Bronchial epithelial cell (primary cell): ENCODE data around the gene AGTPBP1. TPM values are rescaled to one million over a fixed set of nuclear protein-coding genes. Genes with fewer than 3 reads are reported as not detected.

ENCODE experiments used
- DNase-seq: peaks from one replicate; pipeline ENCODE4 v3.0.0-alpha.2; 2010; ENCODE audit warnings: low read depth
- FAIRE-seq: peaks from 2 replicates; lab custom pipeline; 2011; peaks lifted over from hg19 to GRCh38; lab: Jason Lieb, UNC
- H3K27me3 ChIP-seq: 2 replicates; pipeline ENCODE4 v1.5.1; 2011; ENCODE audit warnings: low read length; ENCODE audit not compliant: control insufficient read depth, insufficient read depth
- H3K36me3 ChIP-seq: 2 replicates; pipeline ENCODE4 v1.5.1; 2011; ENCODE audit warnings: low read length; ENCODE audit not compliant: control insufficient read depth, insufficient read depth
- H3K4me3 ChIP-seq: 2 replicates; pipeline ENCODE4 v1.5.1; 2011; ENCODE audit warnings: mild to moderate bottlenecking, low read depth, low read length, control low read depth
- total RNA-seq: library from RNA; depleted of rRNA; stranded (reverse); fragments of >200 nt; gene quantifications from 2 replicates; pipeline ENCODE4 v1.2.1, GENCODE V29; 2014
- TF ChIP-seq, protein P1 (sequence below): IDR thresholded peaks from 2 replicates; pipeline ENCODE4 v1.5.1; 2011; ENCODE audit warnings: mild to moderate bottlenecking, moderate library complexity, low read length, control low read depth, inconsistent platforms; ENCODE audit not compliant: insufficient read depth, severe bottlenecking

The AGTPBP1 gene
- total RNA-seq, 1 donor from 2014 or later, result 24.2 TPM

GRCh38 chr9:85501882-85502281 is 239.9 kb downstream of the AGTPBP1 start:
- DNase-seq (no peak), FAIRE-seq (no peak)
- H3K27me3 ChIP-seq, result no peaks in the 10 kb centered on the region
- TF ChIP-seq, protein P1, sequence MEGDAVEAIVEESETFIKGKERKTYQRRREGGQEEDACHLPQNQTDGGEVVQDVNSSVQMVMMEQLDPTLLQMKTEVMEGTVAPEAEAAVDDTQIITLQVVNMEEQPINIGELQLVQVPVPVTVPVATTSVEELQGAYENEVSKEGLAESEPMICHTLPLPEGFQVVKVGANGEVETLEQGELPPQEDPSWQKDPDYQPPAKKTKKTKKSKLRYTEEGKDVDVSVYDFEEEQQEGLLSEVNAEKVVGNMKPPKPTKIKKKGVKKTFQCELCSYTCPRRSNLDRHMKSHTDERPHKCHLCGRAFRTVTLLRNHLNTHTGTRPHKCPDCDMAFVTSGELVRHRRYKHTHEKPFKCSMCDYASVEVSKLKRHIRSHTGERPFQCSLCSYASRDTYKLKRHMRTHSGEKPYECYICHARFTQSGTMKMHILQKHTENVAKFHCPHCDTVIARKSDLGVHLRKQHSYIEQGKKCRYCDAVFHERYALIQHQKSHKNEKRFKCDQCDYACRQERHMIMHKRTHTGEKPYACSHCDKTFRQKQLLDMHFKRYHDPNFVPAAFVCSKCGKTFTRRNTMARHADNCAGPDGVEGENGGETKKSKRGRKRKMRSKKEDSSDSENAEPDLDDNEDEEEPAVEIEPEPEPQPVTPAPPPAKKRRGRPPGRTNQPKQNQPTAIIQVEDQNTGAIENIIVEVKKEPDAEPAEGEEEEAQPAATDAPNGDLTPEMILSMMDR, result no peak
- H3K36me3 ChIP-seq, result no peaks in the 10 kb centered on the region
- H3K4me3 ChIP-seq, result no peak overlapping the region

DNA sequence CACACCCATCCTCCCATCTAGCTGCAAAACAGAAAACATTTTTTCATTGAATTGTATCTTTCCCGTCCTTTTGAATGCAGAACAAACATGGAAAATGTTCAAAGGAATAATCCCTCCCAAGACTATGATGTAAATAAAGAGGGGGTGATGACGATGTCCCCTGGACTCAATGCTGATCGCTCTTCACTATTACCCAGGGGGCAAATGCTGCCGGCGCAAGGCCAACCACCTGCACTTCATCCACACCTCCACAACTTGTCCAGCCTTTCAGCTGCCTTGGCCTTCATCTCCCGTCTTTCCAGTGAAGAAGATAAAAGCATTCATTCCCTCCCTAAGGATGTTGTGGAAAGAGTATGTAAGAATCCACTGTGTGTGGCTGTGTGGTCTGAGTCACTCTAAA is 240.3 kb downstream of the AGTPBP1 start:
- Histone ChIP-seq H3K4me3 (no peak overlapping the region), H3K27me3 (no peaks in the 10 kb centered on the region), H3K36me3 (no peaks in the 10 kb centered on the region)
- no peak for DNase-seq
- TF ChIP-seq, protein P1, result no peak
- FAIRE-seq, result no peak

Other genes starting within 250 kb of the AGTPBP1 start
- gene NAA35, start 199.2 kb upstream of the AGTPBP1 start, total RNA-seq, result 26.0 and 26.3 TPM in 2 replicates